Measurements from ENCODE around the gene POLR3B. TPM values are rescaled to one million over a fixed set of nuclear protein-coding genes. Genes with fewer than 3 reads are reported as not detected.

Gene POLR3B
- polyA plus RNA-seq, 1 experiment = 14.1 TPM

- TF ChIP-seq CTCF (IDR thresholded peaks at IDR 0.05; ENCODE audit: low read depth, low read length) = no peak
- no peak for DNase-seq (ENCODE audit: low read depth, low spot score)
- no peak overlapping the region for H3K4me3 ChIP-seq (ENCODE audit: low read depth, low read length)
- H3K9me3 ChIP-seq (ENCODE audit: control insufficient read depth, insufficient read depth, low read length) = no peaks in the 10 kb centered on the region
- no peak overlapping the region for H3K27ac ChIP-seq (ENCODE audit: low read depth, low read length)
- CTCF ChIA-PET = interaction anchor here (1.5 kb wide), 1 partner anchor 412 kb away, joined by 4 read pairs; no protein-coding TSS in a partner anchor
- POLR2A ChIA-PET = no interaction called here
- no peaks in the 10 kb centered on the region for H3K27me3 ChIP-seq (ENCODE audit: control insufficient read depth, insufficient read depth, low read length)
These were observed 72.1 kb downstream of the POLR3B start for GRCh38 chr12:106429636-106430035.

DNA sequence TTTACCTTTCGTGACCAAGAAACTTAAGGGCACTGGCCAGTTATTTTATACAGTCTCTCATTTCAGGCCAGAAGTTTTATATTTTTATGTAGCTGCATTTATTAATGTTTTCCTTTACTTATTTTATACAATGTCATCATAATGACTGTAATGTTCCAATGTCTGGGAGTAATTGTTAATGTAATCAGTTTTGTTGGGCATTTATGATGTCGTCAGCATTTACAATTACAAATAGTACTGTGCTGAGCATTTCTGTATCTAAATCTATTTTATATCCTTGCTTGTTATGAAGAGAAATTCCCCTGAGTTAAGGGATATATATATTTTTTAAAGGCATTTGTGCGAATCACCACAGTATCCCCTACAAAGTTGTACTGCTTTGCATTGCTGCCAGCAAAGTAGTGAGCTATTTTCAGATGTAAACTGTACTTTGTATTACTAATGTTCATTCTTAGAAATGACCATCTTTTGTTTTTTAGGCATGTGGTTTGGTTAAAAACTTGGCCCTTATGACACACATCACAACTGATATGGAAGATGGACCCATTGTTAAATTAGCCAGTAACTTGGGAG lies 74.4 kb downstream of the POLR3B start:
- Histone ChIP-seq H3K9me3 (ENCODE audit: control insufficient read depth, insufficient read depth, low read length) (no peaks in the 10 kb centered on the region), H3K27ac (ENCODE audit: low read depth, low read length) (no peak overlapping the region), H3K4me3 (ENCODE audit: low read depth, low read length) (no peak overlapping the region), H3K27me3 (ENCODE audit: control insufficient read depth, insufficient read depth, low read length) (no peaks in the 10 kb centered on the region)
- ChIA-PET CTCF (no interaction called here), POLR2A (no interaction called here)
- no peak for TF ChIP-seq CTCF (IDR thresholded peaks at IDR 0.05; ENCODE audit: low read depth, low read length)
- DNase-seq (ENCODE audit: low read depth, low spot score) = no peak

GRCh38 chr12:106433055-106433454 lies 75.5 kb downstream of the POLR3B start:
- DNase-seq (ENCODE audit: low read depth, low spot score) = no peak
- Histone ChIP-seq H3K4me3 (ENCODE audit: low read depth, low read length) (no peak overlapping the region), H3K27ac (ENCODE audit: low read depth, low read length) (no peak overlapping the region), H3K27me3 (ENCODE audit: control insufficient read depth, insufficient read depth, low read length) (no peaks in the 10 kb centered on the region), H3K9me3 (ENCODE audit: control insufficient read depth, insufficient read depth, low read length) (no peaks in the 10 kb centered on the region)
- CTCF ChIA-PET = no interaction called here
- TF ChIP-seq CTCF (IDR thresholded peaks at IDR 0.05; ENCODE audit: low read depth, low read length) = no peak
- POLR2A ChIA-PET = no interaction called here

DNA sequence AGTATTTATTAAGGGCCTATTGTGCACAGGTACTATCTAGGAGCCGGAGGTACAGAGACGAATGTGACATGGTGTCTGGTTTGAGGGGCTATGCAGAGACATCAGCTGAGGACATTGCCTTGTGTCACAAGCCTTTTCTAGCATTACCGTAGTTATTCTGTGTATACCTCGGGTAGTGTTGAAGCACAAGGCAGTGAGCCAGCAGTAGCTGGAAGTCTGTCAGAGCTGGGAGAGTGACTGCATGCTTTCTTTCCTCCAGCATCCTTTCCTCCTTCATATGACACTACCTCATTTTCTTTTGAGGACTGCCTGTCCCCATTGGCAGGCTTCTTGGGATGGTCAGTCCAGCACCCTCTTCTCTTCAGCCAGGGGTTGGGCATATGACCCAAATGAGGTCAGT lies 77.0 kb downstream of the POLR3B start:
- Histone ChIP-seq H3K27me3 (ENCODE audit: control insufficient read depth, insufficient read depth, low read length) (no peaks in the 10 kb centered on the region), H3K4me3 (ENCODE audit: low read depth, low read length) (no peak overlapping the region), H3K9me3 (ENCODE audit: control insufficient read depth, insufficient read depth, low read length) (no peaks in the 10 kb centered on the region), H3K27ac (ENCODE audit: low read depth, low read length) (no peak overlapping the region)
- no peak for DNase-seq (ENCODE audit: low read depth, low spot score)
- CTCF ChIA-PET = no interaction called here
- POLR2A ChIA-PET = no interaction called here
- no peak for TF ChIP-seq CTCF (IDR thresholded peaks at IDR 0.05; ENCODE audit: low read depth, low read length)

GRCh38 chr12:106436164-106436563 lies 78.6 kb downstream of the POLR3B start:
- ChIA-PET POLR2A (interaction anchor here (0.9 to 1.4 kb wide), 2 partner anchors 18 to 519 kb away, joined by 3 to 4 read pairs; partner anchors contain the start of gene TMEM263), CTCF (no interaction called here)
- H3K4me3 ChIP-seq (ENCODE audit: low read depth, low read length) = no peak overlapping the region
- H3K9me3 ChIP-seq (ENCODE audit: control insufficient read depth, insufficient read depth, low read length) = no peaks in the 10 kb centered on the region
- H3K27ac ChIP-seq (ENCODE audit: low read depth, low read length) = no peak overlapping the region
- no peak for DNase-seq (ENCODE audit: low read depth, low spot score)
- no peaks in the 10 kb centered on the region for H3K27me3 ChIP-seq (ENCODE audit: control insufficient read depth, insufficient read depth, low read length)
- TF ChIP-seq CTCF (IDR thresholded peaks at IDR 0.05; ENCODE audit: low read depth, low read length) = no peak

Data from AG04450 (cell line).